Measurements from ENCODE around the gene C1orf105. TPM values are rescaled to one million over a fixed set of nuclear protein-coding genes. Genes with fewer than 3 reads are reported as not detected.

C1orf105 gene
- total and polyA plus RNA-seq, 4 donors = 0.16 TPM; not detected in 3

DNA sequence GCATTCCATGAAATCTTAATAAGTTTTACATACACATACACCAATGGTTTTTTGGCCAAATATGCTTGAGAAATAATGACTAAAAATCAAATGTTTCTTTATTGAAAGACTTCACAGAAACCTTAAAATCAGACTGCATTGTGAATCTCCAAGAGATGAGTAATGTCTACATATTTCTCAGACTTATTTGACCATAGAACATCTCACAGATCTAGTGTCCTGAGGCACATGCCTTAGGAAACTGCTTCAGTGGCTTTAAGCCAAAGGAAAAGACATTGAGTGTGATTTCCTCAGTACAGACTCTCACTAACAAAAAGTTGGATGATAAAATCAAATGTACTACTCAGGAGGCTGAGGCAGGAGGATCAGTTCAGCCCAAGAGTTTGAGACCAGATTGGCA lies 6.2 kb upstream of the C1orf105 start:
- Histone ChIP-seq H3K27me3 (ENCODE audit: control insufficient read depth in 4 of 4, insufficient read depth in 4 of 4, low read length in 3 of 4) (no peaks in the 10 kb centered on the region), H3K4me3 (ENCODE audit: low read depth in 1 of 3, low read length in 3 of 3) (no peak overlapping the region), H3K36me3 (ENCODE audit: control insufficient read depth in 4 of 4, insufficient read depth in 3 of 4, low read depth in 1 of 4, low read length in 3 of 4) (no peaks in the 10 kb centered on the region), H3K9me3 (ENCODE audit: control insufficient read depth in 4 of 4, low read length in 3 of 4) (no peaks in the 10 kb centered on the region), H3K27ac (ENCODE audit: low read depth in 1 of 2, low read length in 2 of 2) (no peak overlapping the region), H3K9ac (ENCODE audit: low read depth in 1 of 2, low read length in 2 of 2) (no peak overlapping the region), H3K4me1 (ENCODE audit: control insufficient read depth in 4 of 4, insufficient read depth in 4 of 4, low read length in 3 of 4) (no peaks in the 10 kb centered on the region)
- DNase-seq (ENCODE audit: low spot score) = no peak
- TF ChIP-seq JUND (IDR thresholded peaks at IDR 0.05) (no peak), NR2F2 (IDR thresholded peaks at IDR 0.05) (no peak), CTCF (IDR thresholded peaks at IDR 0.05; ENCODE audit: low read depth, low read length, missing input control) (no peak), HNF4G (IDR thresholded peaks at IDR 0.05) (no peak), YY1 (IDR thresholded peaks at IDR 0.05) (no peak), FOXA1 (IDR thresholded peaks at IDR 0.05) (no peak), GABPA (IDR thresholded peaks at IDR 0.05 in 1 of 2, conservative IDR thresholded peaks at IDR 0.05 in 1 of 2) (no peak), REST (IDR thresholded peaks at IDR 0.05) (no peak), RXRA (IDR thresholded peaks at IDR 0.05) (no peak), TAF1 (conservative IDR thresholded peaks at IDR 0.05) (no peak), FOXA2 (IDR thresholded peaks at IDR 0.05) (no peak), SP1 (IDR thresholded peaks at IDR 0.05) (no peak), RAD21 (IDR thresholded peaks at IDR 0.05) (no peak), HNF4A (conservative IDR thresholded peaks at IDR 0.05) (no peak), EGR1 (IDR thresholded peaks at IDR 0.05; ENCODE audit: low read depth in 2 of 2) (no peak), ATF3 (IDR thresholded peaks at IDR 0.05) (no peak)
- TF ChIP-seq, protein P1, sequence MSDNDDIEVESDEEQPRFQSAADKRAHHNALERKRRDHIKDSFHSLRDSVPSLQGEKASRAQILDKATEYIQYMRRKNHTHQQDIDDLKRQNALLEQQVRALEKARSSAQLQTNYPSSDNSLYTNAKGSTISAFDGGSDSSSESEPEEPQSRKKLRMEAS (IDR thresholded peaks at IDR 0.05) = no peak

DNA sequence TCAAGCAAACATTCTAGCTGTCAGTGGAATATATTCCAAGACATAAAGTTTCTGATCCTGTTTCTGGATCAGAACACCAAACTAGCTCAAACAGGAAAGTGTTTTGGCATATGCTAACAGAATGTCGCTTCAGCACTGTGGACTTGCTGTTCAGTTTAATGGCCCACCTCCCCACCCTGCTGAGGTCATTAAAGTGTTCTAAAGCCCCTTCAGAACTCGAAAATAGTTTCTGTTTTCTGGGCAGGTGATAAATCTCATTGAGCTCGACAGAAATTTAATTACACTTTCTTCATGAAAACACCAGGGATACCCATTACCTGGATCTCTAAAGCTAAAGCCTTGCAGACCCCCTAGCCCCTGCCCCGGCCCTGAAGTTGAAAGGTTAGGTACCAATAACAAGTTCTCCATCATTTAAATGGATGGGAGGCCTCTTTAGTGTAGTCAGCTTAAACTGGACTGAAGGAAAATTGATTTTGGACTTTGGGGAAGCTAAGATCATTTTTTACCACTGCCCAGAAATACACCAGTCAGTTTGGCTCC lies 3.9 kb upstream of the C1orf105 start:
- no peak for DNase-seq (ENCODE audit: low spot score)
- no peak overlapping the region for H3K27ac ChIP-seq (ENCODE audit: low read depth in 1 of 2, low read length in 2 of 2)
- no peaks in the 10 kb centered on the region for H3K9me3 ChIP-seq (ENCODE audit: control insufficient read depth in 4 of 4, low read length in 3 of 4)
- no peak overlapping the region for H3K9ac ChIP-seq (ENCODE audit: low read depth in 1 of 2, low read length in 2 of 2)
- TF ChIP-seq RXRA (IDR thresholded peaks at IDR 0.05) = no peak
- no peak overlapping the region for H3K4me3 ChIP-seq (ENCODE audit: low read depth in 1 of 3, low read length in 3 of 3)
- H3K4me1 ChIP-seq (ENCODE audit: control insufficient read depth in 4 of 4, insufficient read depth in 4 of 4, low read length in 3 of 4) = no peaks in the 10 kb centered on the region
- no peaks in the 10 kb centered on the region for H3K27me3 ChIP-seq (ENCODE audit: control insufficient read depth in 4 of 4, insufficient read depth in 4 of 4, low read length in 3 of 4)
- 84% methylated on average over 4 of the region's 4 CpGs for WGBS
- H3K36me3 ChIP-seq (ENCODE audit: control insufficient read depth in 4 of 4, insufficient read depth in 3 of 4, low read depth in 1 of 4, low read length in 3 of 4) = no peaks in the 10 kb centered on the region
